Heart right ventricle (tissue), 16 donors: Measurements from ENCODE around the gene DRD1. TPM values are rescaled to one million over a fixed set of nuclear protein-coding genes. Genes with fewer than 3 reads are reported as not detected.

Experiments used
- ATAC-seq, 8 donors: fragments of 200-7000 bp; cut with Tn5 transposase; one replicate each; pipeline ENCODE4 v1.9.1; 2020; ENCODE audit warnings: mild to moderate bottlenecking in 8 of 8, moderate library complexity in 8 of 8, moderate number of reproducible peaks in 1 of 8
- DNase-seq, 2 donors: peaks; one replicate each; pipeline ENCODE4 v3.0.0-alpha.2; 2020
- H3K27ac ChIP-seq, 10 donors: fragments of 200-600 bp; sonication (generic) in 2 of 10; one replicate each; pipeline versions ENCODE4 v1.5.0 to v1.8.0; 2020 to 2022; ENCODE audit warnings: mild to moderate bottlenecking in 3 of 10
- H3K27me3 ChIP-seq, 7 donors: fragments of 200-600 bp; one replicate each; pipeline ENCODE4 v1.8.0; 2021 to 2022; ENCODE audit warnings: mild to moderate bottlenecking in 2 of 7
- H3K36me3 ChIP-seq, 9 donors: fragments of 200-600 bp; sonication (generic) in 1 of 9; one replicate each; pipeline versions ENCODE4 v1.5.0 to v1.8.0; 2020 to 2022; ENCODE audit warnings: mild to moderate bottlenecking in 2 of 9
- H3K4me1 ChIP-seq, 9 donors: fragments of 200-600 bp; sonication (generic) in 1 of 9; one replicate each; pipeline versions ENCODE4 v1.5.0 to v1.8.0; 2020 to 2022; ENCODE audit warnings: mild to moderate bottlenecking in 4 of 9
- H3K4me3 ChIP-seq, 10 donors: fragments of 200-600 bp; sonication (generic) in 2 of 10; one replicate each; pipeline versions ENCODE4 v1.5.0 to v1.8.0; 2020 to 2022; ENCODE audit warnings: mild to moderate bottlenecking in 7 of 10, moderate library complexity in 2 of 10
- H3K9me3 ChIP-seq, 11 donors: fragments of 200-600 bp in 10 of 11; sonication (generic) in 2 of 11; one replicate each; pipeline versions ENCODE4 v1.5.0 to v1.8.0; 2013 to 2022; ENCODE audit warnings: mild to moderate bottlenecking in 2 of 11, control low read depth in 1 of 11, moderate library complexity in 1 of 11
- CTCF ChIP-seq, 9 donors: fragments of 200-600 bp; sonication (generic) in 2 of 9; IDR thresholded peaks; one replicate each; pipeline versions ENCODE4 v1.5.0 to v1.8.0; 2021 to 2022; ENCODE audit warnings: antibody characterized with exemption in 9 of 9, mild to moderate bottlenecking in 5 of 9, moderate library complexity in 1 of 9
- WGBS, 2 donors: extraction: QIAGEN DNeasy Blood & Tissue Kit; methylation state at CpG; one replicate each; pipeline ENCODE4 v1.1.7; 2013; ENCODE audit warnings: inconsistent platforms in 1 of 2; 5-methylcytosine and 5-hydroxymethylcytosine counted together
- intact Hi-C, 10 donors: fragments of 100-400 bp; cut with DNase I; formaldehyde crosslinking; loops; one replicate each; pipeline versions ENCODE4 v1.11.1 to v1.14.2; 2022
- long read RNA-seq, 3 donors: library from polyadenylated mRNA; unstranded; transcript quantifications; one replicate each; pipeline ENCODE4 v2.0.0, GENCODE V29; 2020 to 2021
- polyA plus RNA-seq, 2 donors: library from polyadenylated mRNA; stranded (reverse); fragments of 200-250 nt; gene quantifications; one replicate each; pipeline ENCODE4 v1.2.3, GENCODE V29; 2013
- total RNA-seq, 10 donors: library from RNA; stranded (reverse); fragmentation: NEBNext Ultra II Directional in 3 of 10; extraction: Animal tissue kit (Norgen Biotek cat#: 25700) in 3 of 10; gene quantifications; one replicate each; pipeline versions ENCODE4 v1.2.1 to v1.2.4, GENCODE V29; 2021 to 2023
- donor health status: Arrhythmogenic right ventricular cardiomyopathy.
- donor health status: ischemic (EF 13 %, LVEDD 7.1; RV severe dilation, severe dysfunction).
- donor health status: healthy with polysubstance abuse.
- donor health status: DM: no; HTN: yes; CAD: no.
- donor health status: DM: no; HTN: no; CAD: no.
- donor health status: ischemic (EF 25% LVEDD 6.9; RV normal size, moderate dysfunction).
- donor health status: ischemic (EF 25% LVEDD 5.7; RV mildly dilated, moderate dysfunction).
- donor health status: healthy.
- donor health status: DM: yes; HTN: yes; CAD: no.
- donor health status: Ischemic cardiomyopathy.
- donor health status: ischemic (EF 35%, LVEDD 5.7; RV mildly dilated, moderate dysfunction).
- donor health status: nonischemic (EF 11% LVEDD 7.7; RV severe dilation, severe dysfunction).
- donor health status: DM: yes; HTN: yes; CAD: no.
- donor health status: PGD.
- donor health status: ischemic (EF 29% LVEDD 5.4; RV normal size, mild dysfunction).
- donor health status: nonischemic (EF 23%, LVEDD 6.1; RV moderate dilation, normal function).

The DRD1 gene
- under 1 TPM in 3 of 10 donors, not detected in 7; 0.06 to 0.12 (median 0.09) TPM for total RNA-seq
- not detected for polyA plus RNA-seq
- long read RNA-seq, donor 1, result 0 reads
- long read RNA-seq, donor 2, result 0 reads
- long read RNA-seq, donor 3, result 0 reads

GRCh38 chr5:175444060-175444904 is at the start of gene DRD1:
Gene DRD1 (minus strand): TSS chr5:175444182. CDS start chr5:175443099, 1,083 bp downstream.
- H3K27ac ChIP-seq, result no peak within 1 kb of the TSS
- ATAC-seq (peak in 6 of 8 donors; percentile 59 to 88 (median 70)), DNase-seq (peak in 1 of 2 donors; percentile 36)
- peaks cover 18 to 100% (median 84%) of the 10 kb centered on the region in 7 donors for H3K27me3 ChIP-seq
- TF ChIP-seq CTCF (IDR thresholded peaks at IDR 0.05), result peak; percentile 36 to 73 (median 64)
- 1% methylated on average over 88 to 91 of the region's 91 CpGs for WGBS, 2 donors
- intact Hi-C loops, result loop anchor here in 8 of 10 donors (1.0 to 10.0 kb wide), 4 partner anchors 492 to 1029 kb away; no protein-coding TSS in a partner anchor
- peak within 1 kb of the TSS in 8 of 10 donors; percentile 8 to 35 (median 26) for H3K4me3 ChIP-seq
- H3K4me1 ChIP-seq, result peaks cover 0 to 13% (median 8%) of the 10 kb centered on the region in 9 donors
- H3K9me3 ChIP-seq, result no peaks in the 10 kb centered on the region
- no peaks in the 10 kb centered on the region for H3K36me3 ChIP-seq

- Histone ChIP-seq H3K27ac (no peak overlapping the region), H3K36me3 (peaks cover 0 to 90% (median 25%) of the 10 kb centered on the region in 9 donors), H3K27me3 (no peaks in the 10 kb centered on the region), H3K9me3 (no peaks in the 10 kb centered on the region), H3K4me1 (peaks cover 0 to 6% (median 0%) of the 10 kb centered on the region in 9 donors), H3K4me3 (no peak overlapping the region)
- ATAC-seq, result no peak
- intact Hi-C loops, result no loop called here
- no peak for DNase-seq
- 88 to 96% methylated on average over 8 of the region's 8 CpGs for WGBS, 2 donors
- TF ChIP-seq CTCF (IDR thresholded peaks at IDR 0.05), result no peak
Measured at GRCh38 chr5:175493726-175494125, 49.7 kb upstream of the DRD1 start.

- TF ChIP-seq CTCF (IDR thresholded peaks at IDR 0.05), result no peak
- H3K36me3 ChIP-seq, result peaks cover 0 to 90% (median 25%) of the 10 kb centered on the region in 9 donors
Measured at GRCh38 chr5:175493260-175493659, 49.3 kb upstream of the DRD1 start.

GRCh38 chr5:175491223-175491622 is 47.2 kb upstream of the DRD1 start:
- H3K9me3 ChIP-seq, result no peaks in the 10 kb centered on the region
- no peaks in the 10 kb centered on the region for H3K27me3 ChIP-seq
- ATAC-seq, result no peak
- H3K36me3 ChIP-seq, result peaks cover 0 to 90% (median 25%) of the 10 kb centered on the region in 9 donors
- H3K4me1 ChIP-seq, result peaks cover 0 to 11% (median 0%) of the 10 kb centered on the region in 9 donors
- no peak for TF ChIP-seq CTCF (IDR thresholded peaks at IDR 0.05)
- intact Hi-C loops, result no loop called here
- H3K27ac ChIP-seq, result no peak overlapping the region
- no peak for DNase-seq
- 83 to 89% methylated on average over 6 of the region's 6 CpGs for WGBS, 2 donors
- H3K4me3 ChIP-seq, result no peak overlapping the region

More at GRCh38 chr5:175493260-175493659, 49.3 kb upstream of the DRD1 start:
- ATAC-seq (no peak), DNase-seq (no peak)
- Histone ChIP-seq H3K27me3 (no peaks in the 10 kb centered on the region), H3K4me3 (no peak overlapping the region), H3K27ac (no peak overlapping the region), H3K9me3 (no peaks in the 10 kb centered on the region), H3K4me1 (peaks cover 0 to 6% (median 0%) of the 10 kb centered on the region in 9 donors)
- WGBS, 2 donors, result 90 to 92% methylated on average over 7 of the region's 7 CpGs
- intact Hi-C loops, result no loop called here
